Neural progenitor cell (in vitro differentiated cells): Measurements from ENCODE around the gene CABLES1. TPM values are rescaled to one million over a fixed set of nuclear protein-coding genes. Genes with fewer than 3 reads are reported as not detected.
"Not testable (repeated sequence)": the region's sequence is repeated elsewhere in the genome, so short reads cannot be mapped to it uniquely, and the experiment has no call there.

Experiments used
- DNase-seq: peaks from one replicate; pipeline ENCODE4 v3.0.0-alpha.2; 2016; ENCODE audit warnings: low spot score
- H2AFZ ChIP-seq: fragments of 200-600 bp; sonication (generic); replicated peaks from 2 replicates; pipeline ENCODE4 v1.6.1; 2016; ENCODE audit warnings: antibody characterized with exemption
- H3F3A ChIP-seq: fragments of 200-600 bp; sonication (generic); 2 replicates; pipeline ENCODE4 v1.6.1; 2016; ENCODE audit warnings: antibody characterized with exemption, low read depth
- H3K27ac ChIP-seq: fragments of 200-600 bp; sonication (generic); 2 replicates; pipeline ENCODE4 v1.5.1; 2016; ENCODE audit warnings: mild to moderate bottlenecking
- H3K27me3 ChIP-seq: fragments of 200-600 bp; sonication (generic); 2 replicates; pipeline ENCODE4 v1.6.1; 2016; ENCODE audit warnings: mild to moderate bottlenecking, moderate library complexity
- H3K36me3 ChIP-seq: fragments of 200-600 bp; sonication (generic); 2 replicates; pipeline ENCODE4 v1.5.1; 2016
- H3K4me1 ChIP-seq: fragments of 200-600 bp; sonication (generic); 2 replicates; pipeline ENCODE4 v1.6.1; 2016; ENCODE audit warnings: mixed run types
- H3K4me2 ChIP-seq: fragments of 200-600 bp; sonication (generic); 2 replicates; pipeline ENCODE4 v1.6.1; 2016
- H3K4me3 ChIP-seq: fragments of 200-600 bp; sonication (generic); 2 replicates; pipeline ENCODE4 v1.5.1; 2016
- H3K79me2 ChIP-seq: fragments of 200-600 bp; sonication (generic); 2 replicates; pipeline ENCODE4 v1.6.1; 2016; ENCODE audit warnings: low read depth
- H3K9ac ChIP-seq: fragments of 200-600 bp; sonication (generic); 2 replicates; pipeline ENCODE4 v1.6.1; 2016
- H3K9me3 ChIP-seq: fragments of 200-600 bp; sonication (generic); 2 replicates; pipeline ENCODE4 v1.5.1; 2016; ENCODE audit warnings: low read depth
- H4K20me1 ChIP-seq: fragments of 200-600 bp; sonication (generic); 2 replicates; pipeline ENCODE4 v1.6.1; 2016; ENCODE audit warnings: low read depth
- H3K27ac Mint-ChIP-seq: 3 replicates; pipeline ENCODE4 v1.8.0; 2021; ENCODE audit warnings: mixed read lengths
- H3K27me3 Mint-ChIP-seq: 2 replicates; pipeline ENCODE4 v1.8.0; 2022; ENCODE audit warnings: low read depth, mild to moderate bottlenecking, inconsistent platforms, moderate library complexity, mixed read lengths; ENCODE audit not compliant: insufficient read depth
- H3K36me3 Mint-ChIP-seq: 3 replicates; pipeline ENCODE4 v1.8.0; 2021; ENCODE audit warnings: mixed read lengths
- H3K4me1 Mint-ChIP-seq: 3 replicates; pipeline ENCODE4 v1.8.0; 2021; ENCODE audit warnings: mixed read lengths
- H3K4me3 Mint-ChIP-seq: 3 replicates; pipeline ENCODE4 v1.8.0; 2021; ENCODE audit warnings: mild to moderate bottlenecking, moderate library complexity, mixed read lengths
- H3K9me3 Mint-ChIP-seq: 3 replicates; pipeline ENCODE4 v1.8.0; 2020; ENCODE audit warnings: mixed read lengths
- EZH2 ChIP-seq: fragments of 200-600 bp; sonication (generic); IDR thresholded peaks from 2 replicates; pipeline ENCODE4 v1.6.1; 2017; ENCODE audit warnings: antibody characterized with exemption, mild to moderate bottlenecking, moderate library complexity
- EZH2phosphoT487 ChIP-seq: fragments of 200-600 bp; sonication (generic); IDR thresholded peaks from 2 replicates; pipeline ENCODE4 v1.6.1; 2017; ENCODE audit warnings: antibody characterized with exemption
- total RNA-seq: library from RNA; depleted of rRNA; stranded (reverse); fragments of >200 nt; gene quantifications from 2 replicates; pipeline ENCODE4 v1.2.3, GENCODE V29; 2015; ENCODE audit warnings: low replicate concordance
- TF ChIP-seq, protein P1 (sequence below): fragments of 200-600 bp; sonication (generic); IDR thresholded peaks from 2 replicates; pipeline ENCODE4 v1.5.1; 2017; ENCODE audit warnings: antibody characterized with exemption, mild to moderate bottlenecking

Gene CABLES1
- total RNA-seq, 1 donor from 2014 or later: 2.8 TPM

DNA sequence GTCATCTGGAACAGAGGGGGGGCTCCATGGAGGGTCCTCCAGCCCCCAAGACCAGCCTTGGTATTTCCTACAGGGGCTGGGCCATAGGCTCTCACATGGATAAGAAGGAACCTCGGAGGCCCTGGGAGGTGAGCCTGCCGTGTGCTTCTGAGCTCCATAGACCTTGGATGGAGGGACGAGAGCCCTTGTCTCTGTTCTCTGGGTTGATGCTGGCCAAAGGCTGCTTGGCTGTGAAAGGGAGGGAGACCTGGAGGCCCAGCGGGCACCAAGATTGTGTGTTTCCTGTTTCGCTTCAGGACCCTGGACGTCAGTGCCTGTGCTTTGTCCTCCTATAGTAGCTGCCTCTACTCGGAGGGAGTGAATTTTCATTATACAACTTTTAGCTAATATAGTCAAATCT is 20.8 kb downstream of the CABLES1 start:
- no peak overlapping the region for H2AFZ ChIP-seq
- no peaks in the 10 kb centered on the region for H3K9me3 Mint-ChIP-seq
- peaks cover 3% of the 10 kb centered on the region for H3K79me2 ChIP-seq
- no peak overlapping the region for H3K4me2 ChIP-seq
- no peak for DNase-seq
- no peak overlapping the region for H3K9ac ChIP-seq
- no peak overlapping the region for H3K4me3 ChIP-seq
- no peak overlapping the region for H3K4me3 Mint-ChIP-seq
- peak overlapping the region; percentile 48 for H3K27ac Mint-ChIP-seq
- H3K27ac ChIP-seq: no peak overlapping the region
- no peaks in the 10 kb centered on the region for H3K36me3 ChIP-seq
- H4K20me1 ChIP-seq: no peaks in the 10 kb centered on the region
- H3F3A ChIP-seq: no peaks in the 10 kb centered on the region
- H3K9me3 ChIP-seq: no peaks in the 10 kb centered on the region
- H3K4me1 ChIP-seq: peaks cover 7% of the 10 kb centered on the region
- H3K27me3 Mint-ChIP-seq: peaks cover under 1% of the 10 kb centered on the region
- H3K36me3 Mint-ChIP-seq: peaks cover 4% of the 10 kb centered on the region
- no peaks in the 10 kb centered on the region for H3K27me3 ChIP-seq
- TF ChIP-seq, protein P1, sequence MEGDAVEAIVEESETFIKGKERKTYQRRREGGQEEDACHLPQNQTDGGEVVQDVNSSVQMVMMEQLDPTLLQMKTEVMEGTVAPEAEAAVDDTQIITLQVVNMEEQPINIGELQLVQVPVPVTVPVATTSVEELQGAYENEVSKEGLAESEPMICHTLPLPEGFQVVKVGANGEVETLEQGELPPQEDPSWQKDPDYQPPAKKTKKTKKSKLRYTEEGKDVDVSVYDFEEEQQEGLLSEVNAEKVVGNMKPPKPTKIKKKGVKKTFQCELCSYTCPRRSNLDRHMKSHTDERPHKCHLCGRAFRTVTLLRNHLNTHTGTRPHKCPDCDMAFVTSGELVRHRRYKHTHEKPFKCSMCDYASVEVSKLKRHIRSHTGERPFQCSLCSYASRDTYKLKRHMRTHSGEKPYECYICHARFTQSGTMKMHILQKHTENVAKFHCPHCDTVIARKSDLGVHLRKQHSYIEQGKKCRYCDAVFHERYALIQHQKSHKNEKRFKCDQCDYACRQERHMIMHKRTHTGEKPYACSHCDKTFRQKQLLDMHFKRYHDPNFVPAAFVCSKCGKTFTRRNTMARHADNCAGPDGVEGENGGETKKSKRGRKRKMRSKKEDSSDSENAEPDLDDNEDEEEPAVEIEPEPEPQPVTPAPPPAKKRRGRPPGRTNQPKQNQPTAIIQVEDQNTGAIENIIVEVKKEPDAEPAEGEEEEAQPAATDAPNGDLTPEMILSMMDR: no peak
- TF ChIP-seq EZH2 (no peak), EZH2phosphoT487 (no peak)
- H3K4me1 Mint-ChIP-seq: peaks cover 26% of the 10 kb centered on the region

DNA sequence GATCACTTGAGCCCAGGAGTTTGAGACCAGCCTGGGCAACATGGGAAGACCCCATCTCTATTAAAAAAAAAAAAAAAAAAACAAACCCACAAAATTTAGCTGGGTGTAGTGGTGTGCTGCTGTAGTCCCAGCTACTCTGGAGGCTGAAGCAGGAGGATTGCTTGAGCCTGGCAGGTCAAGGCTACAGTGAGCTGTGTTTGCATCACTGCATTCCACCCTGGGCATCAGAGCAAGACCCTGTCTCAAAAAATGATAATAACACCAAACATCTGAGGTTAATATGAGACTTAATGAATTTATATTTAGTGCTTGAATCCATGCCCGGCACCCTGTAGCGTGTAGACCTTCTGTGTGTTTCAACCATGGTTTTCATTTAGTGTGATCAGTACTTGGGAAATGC is 22.8 kb downstream of the CABLES1 start:
- no peak for DNase-seq
- Mint-ChIP-seq H3K27ac (no peak overlapping the region), H3K9me3 (no peaks in the 10 kb centered on the region), H3K36me3 (peaks cover 6% of the 10 kb centered on the region), H3K4me3 (no peak overlapping the region), H3K4me1 (peaks cover 20% of the 10 kb centered on the region), H3K27me3 (peaks cover 2% of the 10 kb centered on the region)
- peaks cover 3% of the 10 kb centered on the region for H3K79me2 ChIP-seq
- H3K9me3 ChIP-seq: no peaks in the 10 kb centered on the region
- TF ChIP-seq EZH2phosphoT487: no peak
- no peak for TF ChIP-seq EZH2
- TF ChIP-seq, protein P1: no peak
- H3K9ac ChIP-seq: no peak overlapping the region
- no peak overlapping the region for H3K4me3 ChIP-seq
- H3F3A ChIP-seq: no peaks in the 10 kb centered on the region
- no peak overlapping the region for H2AFZ ChIP-seq
- no peak overlapping the region for H3K27ac ChIP-seq
- peaks cover 7% of the 10 kb centered on the region for H3K4me1 ChIP-seq
- no peak overlapping the region for H3K4me2 ChIP-seq
- no peaks in the 10 kb centered on the region for H3K36me3 ChIP-seq
- no peaks in the 10 kb centered on the region for H4K20me1 ChIP-seq
- no peaks in the 10 kb centered on the region for H3K27me3 ChIP-seq

DNA sequence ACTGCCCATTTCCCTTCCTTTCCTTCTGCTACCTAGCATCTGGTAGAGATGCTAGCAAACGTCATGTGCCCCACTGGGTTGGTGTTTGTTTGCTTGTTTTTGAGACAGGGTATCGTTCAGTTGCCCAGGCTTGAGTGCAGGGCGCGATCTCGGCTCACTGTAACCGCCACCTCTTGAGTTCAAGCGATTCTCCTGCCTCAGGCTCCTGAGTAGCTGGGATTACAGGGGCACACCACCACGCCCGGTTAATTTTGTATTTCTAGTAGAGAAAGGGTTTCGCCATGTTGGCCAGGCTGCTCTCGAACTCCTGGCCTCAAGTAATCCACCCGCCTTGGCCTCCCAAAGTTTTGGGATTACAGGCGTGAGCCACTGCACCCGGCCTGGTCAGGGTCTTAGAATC is 23.6 kb downstream of the CABLES1 start:
- not testable (repeated sequence) for H3K36me3 ChIP-seq, H3K9me3 Mint-ChIP-seq, H4K20me1 ChIP-seq, H3K27ac Mint-ChIP-seq, H3K4me3 Mint-ChIP-seq, H3K4me1 ChIP-seq, H2AFZ ChIP-seq, H3K4me3 ChIP-seq, H3K9ac ChIP-seq, H3F3A ChIP-seq, DNase-seq, H3K27ac ChIP-seq, H3K4me2 ChIP-seq, H3K27me3 Mint-ChIP-seq, H3K27me3 ChIP-seq, H3K9me3 ChIP-seq, H3K36me3 Mint-ChIP-seq, H3K79me2 ChIP-seq
- H3K4me1 Mint-ChIP-seq: peaks cover 20% of the 10 kb centered on the region

DNA sequence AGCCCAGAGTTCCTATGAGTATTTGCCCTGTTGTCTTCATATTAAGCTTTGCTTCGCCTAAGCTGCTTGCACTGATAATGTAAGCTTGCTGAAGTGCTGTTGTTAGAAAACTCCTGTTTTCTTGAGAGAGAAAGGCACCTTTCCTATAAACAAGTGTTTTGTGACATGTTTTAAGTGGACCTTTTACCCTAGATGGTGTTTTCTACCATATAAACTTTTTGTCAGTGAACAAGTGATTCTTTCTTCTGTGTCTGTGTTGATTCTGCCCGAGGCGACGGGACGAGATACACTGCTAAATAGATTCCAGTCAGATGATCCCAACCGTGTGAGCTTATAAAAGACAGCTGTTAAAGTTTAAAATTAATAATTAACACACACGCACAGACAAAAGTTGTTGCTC is 24.1 kb downstream of the CABLES1 start:
- peaks cover 3% of the 10 kb centered on the region for H3K79me2 ChIP-seq
- Mint-ChIP-seq H3K9me3 (no peaks in the 10 kb centered on the region), H3K4me3 (no peak overlapping the region), H3K27ac (no peak overlapping the region), H3K4me1 (peaks cover 24% of the 10 kb centered on the region), H3K27me3 (peaks cover 5% of the 10 kb centered on the region), H3K36me3 (peaks cover 6% of the 10 kb centered on the region)
- H3K4me2 ChIP-seq: no peak overlapping the region
- no peak for TF ChIP-seq EZH2
- TF ChIP-seq, protein P1: no peak
- TF ChIP-seq EZH2phosphoT487: no peak
- H3K4me1 ChIP-seq: peaks cover 7% of the 10 kb centered on the region
- no peaks in the 10 kb centered on the region for H3F3A ChIP-seq
- H3K9ac ChIP-seq: no peak overlapping the region
- H3K4me3 ChIP-seq: no peak overlapping the region
- no peaks in the 10 kb centered on the region for H4K20me1 ChIP-seq
- H2AFZ ChIP-seq: no peak overlapping the region
- no peak overlapping the region for H3K27ac ChIP-seq
- no peaks in the 10 kb centered on the region for H3K36me3 ChIP-seq
- no peaks in the 10 kb centered on the region for H3K27me3 ChIP-seq
- H3K9me3 ChIP-seq: no peaks in the 10 kb centered on the region
- DNase-seq: no peak
